Endodermal cell (in vitro differentiated cells): ENCODE measurements around the gene CHST11. TPM values are rescaled to one million over a fixed set of nuclear protein-coding genes. Genes with fewer than 3 reads are reported as not detected.

Source experiments
- DNase-seq: peaks from one replicate; pipeline ENCODE4 v3.0.0-alpha.2; 2017
- H3K27ac ChIP-seq: 2 replicates; pipeline ENCODE4 v1.5.1; 2013; ENCODE audit warnings: mild to moderate bottlenecking, low read depth, low read length, moderate library complexity
- H3K27me3 ChIP-seq: 2 replicates; pipeline ENCODE4 v1.6.1; 2013; ENCODE audit warnings: mild to moderate bottlenecking, low read length, moderate library complexity; ENCODE audit not compliant: insufficient read depth, control insufficient read depth, poor library complexity, severe bottlenecking
- H3K36me3 ChIP-seq: 2 replicates; pipeline ENCODE4 v1.7.0; 2013; ENCODE audit warnings: mild to moderate bottlenecking, low read length, moderate library complexity; ENCODE audit not compliant: control insufficient read depth, insufficient read depth
- H3K4me1 ChIP-seq: one replicate; pipeline ENCODE4 v1.7.0; 2013; ENCODE audit warnings: low read length; ENCODE audit not compliant: control insufficient read depth, insufficient read depth
- H3K4me3 ChIP-seq: 2 replicates; pipeline ENCODE4 v1.5.1; 2013; ENCODE audit warnings: mild to moderate bottlenecking, low read length, moderate library complexity
- H3K9ac ChIP-seq: 2 replicates; pipeline ENCODE4 v1.6.1; 2013; ENCODE audit warnings: mild to moderate bottlenecking, low read length, moderate library complexity; ENCODE audit not compliant: poor library complexity, severe bottlenecking; ENCODE audit errors: extremely low read depth
- H3K9me3 ChIP-seq: 2 replicates; pipeline ENCODE4 v1.6.1; 2013; ENCODE audit warnings: mild to moderate bottlenecking, low read length, moderate library complexity; ENCODE audit not compliant: control insufficient read depth
- H3K27ac Mint-ChIP-seq: 2 replicates; pipeline ENCODE4 v1.8.0; 2020; ENCODE audit warnings: mixed read lengths
- H3K27me3 Mint-ChIP-seq: 2 replicates; pipeline ENCODE4 v1.8.0; 2021; ENCODE audit warnings: mild to moderate bottlenecking, mixed read lengths; ENCODE audit not compliant: insufficient read depth
- H3K36me3 Mint-ChIP-seq: 2 replicates; pipeline ENCODE4 v1.8.0; 2020; ENCODE audit warnings: low read depth, mixed read lengths
- H3K4me1 Mint-ChIP-seq: 2 replicates; pipeline ENCODE4 v1.8.0; 2020; ENCODE audit warnings: mixed read lengths
- H3K4me3 Mint-ChIP-seq: 2 replicates; pipeline ENCODE4 v1.8.0; 2020; ENCODE audit warnings: mild to moderate bottlenecking, moderate library complexity, mixed read lengths
- H3K9me3 Mint-ChIP-seq: 2 replicates; pipeline ENCODE4 v1.8.0; 2020; ENCODE audit warnings: mild to moderate bottlenecking, mixed read lengths
- CTCF ChIP-seq: fragments of 200-600 bp; sonication (generic); conservative IDR thresholded peaks from 2 replicates; pipeline ENCODE4 v1.5.0; 2021; ENCODE audit warnings: antibody characterized with exemption, mild to moderate bottlenecking
- WGBS, 2 experiments: methylation state at CpG; one replicate each; pipeline versions ENCODE4 v1.1.5 to v1.1.7; 2013; ENCODE audit warnings: missing lambda C conversion rate in 2 of 2, mixed read lengths in 1 of 2; ENCODE audit not compliant: insufficient coverage in 1 of 2, insufficient read length in 1 of 2; 5-methylcytosine and 5-hydroxymethylcytosine counted together
- total RNA-seq, 2 donors: library from RNA; stranded (reverse); fragmentation: NEBNext Ultra II Directional in 1 of 2; extraction: Animal tissue kit (Norgen Biotek cat#: 25700) in 1 of 2; gene quantifications; 2 replicates in 1 of 2; 3 replicates in 1 of 2; pipeline ENCODE4 v1.2.1, GENCODE V29; 2021

Gene CHST11
- total RNA-seq, 2 donors from 2014 or later, result 30.7 to 36.2 TPM

DNA sequence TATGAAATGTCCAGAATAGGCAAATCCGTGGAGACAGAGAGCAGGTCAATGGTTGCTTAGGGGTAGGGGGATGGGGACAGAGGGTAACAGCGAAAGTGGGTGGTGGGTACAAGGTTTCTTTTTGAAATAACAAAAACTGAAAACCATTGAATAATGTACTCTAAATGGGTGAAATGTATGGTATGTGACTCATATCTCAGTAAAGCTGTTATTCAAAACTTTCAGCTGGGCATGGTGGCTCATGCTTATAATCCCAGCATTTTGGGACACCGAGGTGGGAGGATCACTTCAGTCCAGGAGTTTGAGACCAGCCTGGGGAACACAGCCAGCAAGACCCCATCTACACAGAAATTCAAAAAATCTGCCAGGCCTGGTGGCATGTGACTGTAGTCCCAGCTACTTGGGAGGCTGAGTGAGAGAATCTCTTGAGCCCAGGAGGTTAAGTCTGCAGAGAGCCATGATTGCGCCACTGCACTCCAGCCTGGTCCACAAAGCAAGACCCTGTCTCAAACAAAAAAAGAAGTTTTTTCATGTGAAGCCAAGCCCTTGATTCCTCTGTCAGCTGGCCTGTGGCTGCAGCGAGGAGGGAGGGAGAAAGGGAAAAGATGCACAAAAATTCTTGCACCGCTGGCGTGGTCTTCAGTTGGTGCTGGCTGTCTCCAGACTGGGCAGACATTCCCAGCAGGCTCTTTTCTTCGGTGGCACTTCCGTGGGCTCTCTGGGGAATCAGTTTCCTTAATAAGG lies 253.1 kb downstream of the CHST11 start:
- Histone ChIP-seq H3K4me3 (no peak overlapping the region), H3K9me3 (no peaks in the 10 kb centered on the region), H3K4me1 (peaks cover 13% of the 10 kb centered on the region), H3K36me3 (peaks cover 3% of the 10 kb centered on the region), H3K27ac (no peak overlapping the region), H3K9ac (no peak overlapping the region), H3K27me3 (no peaks in the 10 kb centered on the region)
- H3K4me3 Mint-ChIP-seq, result no peak overlapping the region
- no peak for DNase-seq
- H3K4me1 Mint-ChIP-seq, result peaks cover 27% of the 10 kb centered on the region
- H3K36me3 Mint-ChIP-seq, result no peaks in the 10 kb centered on the region
- WGBS, 2 experiments, result 85 to 92% methylated on average over 6 to 9 of the region's 9 CpGs
- H3K27me3 Mint-ChIP-seq, result no peaks in the 10 kb centered on the region
- H3K9me3 Mint-ChIP-seq, result no peaks in the 10 kb centered on the region
- no peak for TF ChIP-seq CTCF
- no peak overlapping the region for H3K27ac Mint-ChIP-seq

- Histone ChIP-seq H3K36me3 (peaks cover 3% of the 10 kb centered on the region), H3K9me3 (no peaks in the 10 kb centered on the region), H3K4me1 (peaks cover 13% of the 10 kb centered on the region), H3K27ac (no peak overlapping the region), H3K27me3 (no peaks in the 10 kb centered on the region), H3K9ac (no peak overlapping the region), H3K4me3 (no peak overlapping the region)
- no peak for DNase-seq
- Mint-ChIP-seq H3K27me3 (no peaks in the 10 kb centered on the region), H3K36me3 (no peaks in the 10 kb centered on the region), H3K27ac (no peak overlapping the region), H3K4me1 (peaks cover 27% of the 10 kb centered on the region), H3K9me3 (no peaks in the 10 kb centered on the region), H3K4me3 (no peak overlapping the region)
- WGBS, 2 experiments, result 98 to 100% methylated on average over 3 to 6 of the region's 8 CpGs
- TF ChIP-seq CTCF, result no peak
These were observed 254.4 kb downstream of the CHST11 start for GRCh38 chr12:104710940-104711689.

- no peaks in the 10 kb centered on the region for H3K36me3 Mint-ChIP-seq
- no peak overlapping the region for H3K4me3 Mint-ChIP-seq
- H3K9me3 ChIP-seq, result no peaks in the 10 kb centered on the region
- TF ChIP-seq CTCF, result no peak
- no peak overlapping the region for H3K27ac ChIP-seq
- H3K36me3 ChIP-seq, result peaks cover 3% of the 10 kb centered on the region
- no peak for DNase-seq
- no peaks in the 10 kb centered on the region for H3K27me3 ChIP-seq
- H3K9me3 Mint-ChIP-seq, result no peaks in the 10 kb centered on the region
- H3K27me3 Mint-ChIP-seq, result no peaks in the 10 kb centered on the region
- H3K4me1 ChIP-seq, result peaks cover 13% of the 10 kb centered on the region
- H3K4me1 Mint-ChIP-seq, result peaks cover 27% of the 10 kb centered on the region
- WGBS, 2 experiments, result 79 to 85% methylated on average over 5 to 6 of the region's 6 CpGs
- peak overlapping the region; percentile 67 for H3K27ac Mint-ChIP-seq
- no peak overlapping the region for H3K4me3 ChIP-seq
- no peak overlapping the region for H3K9ac ChIP-seq
These were observed 255.7 kb downstream of the CHST11 start for GRCh38 chr12:104712477-104712876.
